Measurements from ENCODE around the gene SLC35G3.
"Not testable (repeated sequence)": the region's sequence is repeated elsewhere in the genome, so short reads cannot be mapped to it uniquely, and the experiment has no call there.

The SLC35G3 gene

DNA sequence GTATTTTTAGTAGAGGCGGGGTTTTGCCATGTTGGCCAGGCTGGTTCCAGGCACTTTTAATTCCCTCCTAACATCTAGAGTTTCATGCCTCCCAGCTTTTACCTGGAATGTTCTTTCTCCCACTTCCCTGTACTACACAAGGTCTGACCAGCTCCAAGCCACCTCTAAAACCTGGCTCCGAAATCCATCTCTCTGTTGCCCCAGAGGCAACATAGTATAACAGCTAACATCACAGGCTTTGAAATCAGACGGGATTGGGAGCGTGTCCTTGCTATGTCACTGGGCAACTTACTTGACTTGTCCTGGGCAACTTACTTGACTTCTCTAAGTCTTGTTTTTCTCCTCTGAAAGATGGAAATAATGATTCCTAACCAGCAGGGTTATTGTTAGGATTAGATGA is 31.4 kb downstream of the SLC35G3 start:
- no peak for DNase-seq

DNA sequence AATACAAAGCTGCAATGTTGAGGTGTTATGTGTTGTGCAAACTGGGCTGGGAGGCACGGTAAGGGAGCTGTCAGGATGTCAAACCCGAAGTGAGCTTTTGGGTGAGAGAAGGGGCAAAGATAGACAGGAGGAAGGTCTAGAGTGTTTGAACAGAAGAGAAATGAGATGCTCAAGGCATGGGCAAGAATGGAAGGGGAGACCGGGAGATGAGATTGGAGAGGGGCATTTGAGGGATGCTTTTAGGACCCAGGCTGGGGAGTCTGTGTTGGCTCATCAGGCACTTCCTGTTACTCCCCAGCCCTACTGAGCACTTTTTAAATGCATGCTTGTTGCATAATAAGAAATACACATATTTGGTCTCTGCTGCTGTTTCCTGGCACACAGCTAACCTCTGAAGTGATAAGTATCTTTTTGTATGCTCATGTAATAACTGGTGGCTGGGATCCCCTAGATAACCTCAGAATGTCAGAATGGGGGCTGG is 32.9 kb downstream of the SLC35G3 start:
- no peak for DNase-seq

DNA sequence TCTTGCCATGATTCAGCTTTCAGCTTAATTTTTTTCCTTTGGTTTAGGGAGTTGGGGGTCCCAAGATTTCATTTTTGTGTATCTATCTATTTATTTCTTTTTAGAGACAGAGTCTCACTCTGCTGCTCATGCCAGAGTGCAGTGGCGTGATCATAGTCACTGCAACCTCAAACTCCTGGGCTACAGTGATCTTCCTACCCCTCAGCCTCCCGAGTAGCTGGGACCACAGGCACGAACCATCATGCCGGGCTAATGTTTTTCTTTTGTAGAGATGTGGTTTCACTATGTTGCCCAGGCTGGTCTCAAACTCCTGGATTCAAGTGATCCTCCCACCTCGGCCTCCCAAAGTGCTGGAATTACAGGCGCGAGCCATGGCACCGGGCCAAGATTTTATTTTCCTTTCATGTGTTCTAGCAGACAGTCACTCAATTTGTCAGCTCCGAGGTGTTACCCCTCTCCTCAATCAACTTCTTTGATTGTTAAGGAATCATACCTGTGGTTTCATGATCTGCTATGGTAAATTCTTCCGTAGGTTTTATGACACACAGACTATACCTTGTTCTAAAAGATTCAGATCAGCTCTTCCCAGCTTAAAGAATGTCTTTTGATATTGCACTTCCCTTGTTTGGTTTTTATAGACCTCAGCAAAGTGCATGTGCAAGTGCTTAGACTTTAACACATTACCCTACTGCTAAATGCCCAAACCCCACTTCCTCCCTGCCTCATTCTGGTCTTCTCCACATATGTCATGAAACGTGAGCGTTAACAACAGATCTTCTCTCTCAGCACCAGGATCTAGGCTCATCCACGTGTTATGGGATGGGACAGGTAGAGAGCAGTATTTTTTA is 33.6 kb downstream of the SLC35G3 start:
- no peak for DNase-seq

DNA sequence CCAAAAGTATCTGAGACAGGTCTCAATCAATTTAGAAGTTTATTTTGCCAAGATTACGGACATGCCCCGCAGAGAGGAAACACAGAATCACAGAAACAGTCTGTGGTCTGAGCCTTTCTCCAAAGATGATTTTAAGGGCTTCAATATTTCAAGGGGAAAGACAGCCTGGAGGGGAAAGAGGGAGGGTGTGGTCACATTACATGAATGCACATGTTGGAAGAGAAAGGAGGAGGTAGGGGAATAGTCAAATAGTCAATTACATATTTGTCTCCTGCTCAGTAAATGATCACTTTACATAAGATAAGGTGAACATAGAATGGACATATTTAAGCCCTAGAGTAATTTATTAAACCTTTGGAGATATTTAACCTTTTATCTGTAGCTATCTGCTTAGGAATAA is 34.3 kb downstream of the SLC35G3 start:
- DNase-seq: no peak

DNA sequence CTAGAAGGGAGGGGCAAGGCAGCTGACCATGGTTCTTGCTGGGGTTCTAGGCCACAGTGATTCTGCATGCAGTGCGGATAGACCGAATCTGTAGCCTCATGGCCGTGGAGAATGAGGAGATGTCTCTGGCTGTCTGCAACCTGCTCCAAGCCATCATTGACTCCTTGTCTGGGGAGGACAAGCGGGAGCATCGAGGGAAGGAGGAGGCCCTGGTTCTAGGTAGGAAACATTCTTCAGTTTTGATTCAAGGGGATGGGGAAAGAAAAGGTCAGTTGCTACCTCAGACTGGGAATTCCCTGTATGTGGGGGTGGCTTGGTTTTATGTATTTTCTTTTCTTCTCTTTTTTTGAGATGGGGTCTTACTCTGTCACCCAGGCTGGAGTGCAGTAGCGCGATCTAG is 38.9 kb downstream of the SLC35G3 start:
- no peak for DNase-seq

DNA sequence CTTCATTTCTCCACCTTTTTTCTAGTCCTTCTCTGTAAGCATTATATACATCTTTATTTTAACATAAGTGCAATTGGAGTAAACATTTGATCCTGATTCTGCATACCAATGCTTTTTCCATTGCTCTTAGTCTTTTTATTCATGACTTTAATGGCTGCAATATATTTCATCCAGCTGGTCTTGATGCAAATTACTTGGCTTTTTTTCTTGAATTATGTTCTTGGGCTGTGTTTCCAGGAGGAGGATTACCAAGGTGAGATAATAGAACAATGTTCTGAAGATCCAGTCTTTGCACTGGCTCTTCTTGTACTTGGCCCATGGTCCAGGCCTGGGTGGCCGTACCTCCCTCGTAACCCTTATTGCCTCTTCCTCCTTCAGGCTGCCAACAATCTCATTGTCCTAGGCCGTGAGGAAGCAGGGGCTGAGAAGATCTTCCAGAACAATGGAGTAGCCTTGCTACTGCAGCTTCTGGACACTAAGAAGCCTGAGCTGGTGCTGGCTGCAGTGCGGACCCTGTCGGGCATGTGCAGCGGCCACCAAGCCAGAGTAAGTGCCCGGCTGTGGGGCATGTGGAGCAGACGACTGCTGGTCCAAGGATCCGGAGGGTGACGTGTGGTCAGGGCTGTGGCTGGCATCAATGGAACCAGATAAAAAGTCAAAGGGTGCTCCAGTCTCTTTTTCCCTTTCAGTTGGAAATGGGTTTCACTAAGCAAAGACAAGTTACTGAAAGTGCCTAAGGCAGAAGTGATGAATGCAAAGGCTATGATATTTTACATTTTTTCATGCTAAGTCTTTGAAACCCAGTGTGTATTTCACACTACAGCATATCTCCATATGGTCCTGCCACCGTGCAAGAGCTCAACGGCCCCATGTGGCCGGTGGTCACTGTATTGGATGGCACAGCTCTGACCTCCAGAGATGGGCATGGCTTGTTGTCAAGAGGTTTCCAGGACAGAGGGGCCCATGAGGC is 39.7 kb downstream of the SLC35G3 start:
- no peak for DNase-seq

DNA sequence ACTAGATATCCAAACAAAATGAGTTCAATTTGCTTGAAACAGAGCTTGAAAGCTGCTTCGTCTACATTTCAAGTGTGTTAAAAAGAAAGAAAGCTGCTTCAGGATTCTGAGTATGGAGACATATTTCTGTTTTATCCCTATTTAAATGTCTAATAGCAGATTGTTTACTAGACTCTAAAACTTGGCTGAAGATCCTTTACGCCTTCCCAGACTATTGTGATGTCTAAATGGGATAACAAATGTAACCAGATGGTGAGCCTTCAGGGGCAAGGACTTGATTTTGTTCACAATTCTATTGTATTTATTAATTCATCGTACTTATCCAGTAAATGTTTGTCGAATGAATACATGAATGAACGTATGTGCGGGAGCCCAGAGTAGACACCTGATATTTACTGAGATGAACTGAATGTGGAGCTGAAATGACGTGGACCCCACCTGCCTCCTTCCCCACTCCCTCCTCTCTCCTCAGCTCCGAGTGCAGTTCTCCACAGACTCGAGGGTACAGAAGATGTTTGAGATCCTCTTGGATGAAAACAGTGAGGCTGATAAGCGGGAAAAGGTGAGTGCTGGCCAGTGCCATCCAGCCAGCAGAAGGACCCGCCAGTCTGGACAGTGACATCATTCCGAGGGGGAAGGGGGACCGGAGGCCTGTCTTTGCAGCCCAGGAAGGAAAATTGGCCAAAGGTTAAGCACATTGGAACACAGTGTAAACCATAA is 41.6 kb downstream of the SLC35G3 start:
- DNase-seq: no peak

DNA sequence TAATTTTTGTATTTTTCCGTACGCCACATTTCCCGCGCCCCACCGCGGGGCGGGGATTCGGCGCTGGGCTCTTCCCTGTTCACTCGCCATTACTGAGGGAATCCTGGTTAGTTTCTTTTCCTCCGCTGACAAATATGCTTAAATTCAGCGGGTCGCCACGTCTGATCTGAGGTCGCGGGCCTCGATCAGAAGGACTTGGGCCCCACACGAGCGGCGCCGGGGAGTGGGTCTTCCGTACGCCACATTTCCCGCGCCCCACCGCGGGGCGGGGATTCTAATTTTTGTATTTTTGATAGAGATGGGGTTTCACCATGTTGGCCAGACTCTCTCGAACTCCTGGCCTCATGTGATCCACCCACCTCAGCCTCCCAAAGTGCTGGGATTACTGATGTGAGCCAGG is 43.1 kb downstream of the SLC35G3 start:
- not testable (repeated sequence) for DNase-seq

DNA sequence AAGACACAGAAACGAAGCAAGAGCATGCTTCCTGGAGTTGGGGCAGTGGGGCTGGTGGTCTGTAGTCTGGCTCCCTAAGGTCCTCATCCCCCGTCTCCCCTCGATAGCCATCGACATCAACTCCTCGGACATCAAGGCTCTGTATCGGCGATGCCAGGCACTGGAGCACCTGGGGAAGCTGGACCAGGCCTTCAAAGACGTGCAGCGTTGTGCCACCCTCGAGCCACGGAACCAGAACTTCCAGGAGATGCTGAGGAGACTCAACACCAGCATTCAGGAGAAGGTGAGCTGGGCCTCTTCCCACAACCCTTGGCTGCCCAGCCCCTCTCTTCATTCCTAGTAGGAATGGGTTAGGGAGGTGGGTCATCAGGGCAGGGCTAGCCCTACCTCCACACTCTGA is 44.3 kb downstream of the SLC35G3 start:
- DNase-seq: no peak

DNA sequence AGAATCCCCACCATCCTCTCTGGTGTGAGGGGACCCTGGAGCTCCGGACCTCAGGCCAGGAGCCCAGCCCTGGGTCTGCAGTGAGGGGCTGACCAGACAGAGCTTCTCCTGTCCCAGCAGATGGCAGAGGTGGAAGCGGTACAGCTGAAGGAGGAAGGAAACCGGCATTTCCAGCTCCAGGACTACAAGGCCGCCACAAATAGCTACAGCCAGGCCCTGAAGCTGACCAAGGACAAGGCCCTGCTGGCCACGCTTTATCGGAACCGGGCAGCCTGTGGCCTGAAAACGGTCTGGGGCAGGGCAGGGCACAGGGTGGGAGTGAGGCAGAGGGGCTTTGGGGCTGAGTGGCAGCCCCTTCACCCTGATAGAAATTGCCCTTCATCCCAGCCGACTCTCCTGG is 46.0 kb downstream of the SLC35G3 start:
- no peak for DNase-seq

DNA sequence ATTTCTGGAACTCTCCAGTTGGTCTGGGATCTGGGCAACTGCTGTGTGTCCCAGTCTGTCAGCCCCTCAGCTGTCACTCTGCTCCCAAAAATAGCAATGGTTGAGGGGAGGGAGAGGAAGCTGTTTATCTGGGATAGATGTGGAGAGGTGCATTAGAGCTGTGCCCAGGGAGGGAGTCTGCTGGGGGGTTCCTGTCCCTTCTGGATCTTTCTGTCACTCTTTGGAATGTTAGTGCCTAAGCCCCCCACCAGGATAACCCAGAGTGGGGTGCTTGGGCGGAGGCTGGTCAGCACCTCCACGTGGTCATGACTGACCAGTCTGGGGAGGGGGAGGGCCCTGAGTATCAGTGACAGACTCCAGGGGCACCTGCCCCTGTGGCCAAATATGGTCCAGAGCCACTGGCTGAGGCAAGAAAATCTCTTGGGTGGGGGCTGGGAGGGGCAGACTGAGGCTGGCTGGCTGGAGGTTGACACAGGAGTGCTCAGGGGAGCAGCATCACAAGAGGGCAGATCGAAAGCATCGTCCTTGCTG is 46.8 kb downstream of the SLC35G3 start, which contains the start of gene UNC45B:
Gene UNC45B (plus strand): TSS at position 443 of the 531 bp plus-strand sequence. CDS start 447 bp downstream, outside the sequence.
- no peak for DNase-seq

DNA sequence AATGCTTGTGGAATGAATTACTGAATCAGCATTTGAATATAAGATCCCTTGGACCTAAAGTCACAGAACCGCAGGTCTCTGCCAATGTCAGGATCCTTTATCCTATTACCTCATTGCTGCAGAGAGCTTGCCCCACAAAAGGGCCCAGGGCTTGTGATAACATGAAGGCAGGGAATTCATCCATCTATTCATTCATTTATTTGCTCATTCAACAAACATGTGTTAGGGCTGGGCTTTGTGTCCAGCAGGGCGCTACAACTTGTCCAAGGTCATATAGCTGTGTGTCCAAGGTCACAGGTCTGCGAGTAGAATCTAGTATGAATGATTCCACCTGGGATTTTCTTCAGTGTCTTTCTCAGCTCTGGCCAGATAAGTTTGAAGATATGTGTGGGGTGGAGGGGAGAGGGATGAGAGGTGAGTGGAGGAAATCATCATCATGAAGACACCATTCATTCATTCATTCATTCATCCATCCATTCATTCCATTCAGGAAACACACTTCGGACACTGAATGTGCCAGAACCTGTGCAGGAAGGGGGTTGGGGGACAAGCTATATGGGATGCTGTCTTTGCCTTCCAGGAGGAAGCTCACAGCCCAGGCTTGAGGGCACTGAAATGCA is 47.9 kb downstream of the SLC35G3 start:
- DNase-seq: no peak

DNA sequence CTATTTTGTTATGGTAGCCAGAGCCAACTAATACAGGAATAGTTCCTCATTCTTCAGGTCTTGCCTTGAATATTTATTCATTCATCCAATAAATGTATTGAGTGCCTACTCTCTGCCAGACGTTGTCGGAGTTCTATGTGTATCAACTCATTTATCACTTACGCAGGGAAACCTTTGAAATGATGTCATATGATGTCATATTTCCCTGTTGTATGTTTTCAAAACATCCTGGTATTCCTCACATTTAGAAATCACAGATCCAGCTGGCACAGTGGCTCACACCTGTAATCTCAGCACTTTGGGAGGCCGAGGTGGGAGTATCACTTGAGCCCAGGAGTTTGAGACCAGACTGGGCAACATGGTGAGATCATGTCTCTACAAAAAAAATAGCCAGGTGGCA is 49.4 kb downstream of the SLC35G3 start:
- DNase-seq: no peak
